Stimulated activated CD4-positive, alpha-beta T cell treated with anti-CD3 and anti-CD28 coated beads, Interleukin-4, amount 100 ng/mL, for 48 hours (primary cell): Measurements from ENCODE around the gene TBX1.
"Not testable (repeated sequence)": the region's sequence is repeated elsewhere in the genome, so short reads cannot be mapped to it uniquely, and the experiment has no call there.

Source experiments
- DNase-seq, 2 donors: peaks; one replicate each; pipeline ENCODE4 v3.0.0-alpha.2; 2020; ENCODE audit warnings: low read depth in 2 of 2

The TBX1 gene

GRCh38 chr22:19764636-19765476 is 4.3 kb downstream of the TBX1 start:
- DNase-seq, result no peak

GRCh38 chr22:19765477-19766239 is 5.1 kb downstream of the TBX1 start:
- no peak for DNase-seq

- no peak for DNase-seq
These were observed 5.6 kb downstream of the TBX1 start for GRCh38 chr22:19766240-19766510.

GRCh38 chr22:19766511-19767426 is 6.2 kb downstream of the TBX1 start:
- peak; percentile 44 to 50 for DNase-seq

- DNase-seq, result no peak
These were observed 7.1 kb downstream of the TBX1 start for GRCh38 chr22:19767427-19768341.

GRCh38 chr22:19769393-19769715 is 8.8 kb downstream of the TBX1 start:
- DNase-seq, result no peak

- DNase-seq, result no peak
These were observed 10.0 kb downstream of the TBX1 start for GRCh38 chr22:19770349-19771220.

GRCh38 chr22:19772422-19772672 is 11.8 kb downstream of the TBX1 start:
- DNase-seq, result no peak

- no peak for DNase-seq
These were observed 12.3 kb downstream of the TBX1 start for GRCh38 chr22:19772673-19773469.

- no peak for DNase-seq
These were observed 13.0 kb downstream of the TBX1 start for GRCh38 chr22:19773470-19774040.

- DNase-seq, result no peak
These were observed 14.1 kb downstream of the TBX1 start for GRCh38 chr22:19774628-19775027.

GRCh38 chr22:19775496-19776325 is 15.1 kb downstream of the TBX1 start:
- DNase-seq, result no peak

- no peak for DNase-seq
These were observed 16.0 kb downstream of the TBX1 start for GRCh38 chr22:19776433-19777031.

GRCh38 chr22:19777192-19777591 is 16.6 kb downstream of the TBX1 start:
- not testable (repeated sequence) for DNase-seq

GRCh38 chr22:19779011-19779421 is 18.4 kb downstream of the TBX1 start:
- no peak for DNase-seq

GRCh38 chr22:19779685-19780268 is 19.2 kb downstream of the TBX1 start:
- no peak for DNase-seq

- no peak for DNase-seq
These were observed 22.0 kb downstream of the TBX1 start for GRCh38 chr22:19782533-19782932.
